Small intestine (tissue), 7 donors: ENCODE data around the gene GMPPA. TPM values are rescaled to one million over a fixed set of nuclear protein-coding genes. Genes with fewer than 3 reads are reported as not detected.

Experiments
- DNase-seq, 2 donors: peaks; one replicate each; pipeline versions ENCODE4 v3.0.0 to v3.0.0-alpha.2; 2013
- FAIRE-seq: peaks from 2 replicates; lab custom pipeline; 2012; peaks lifted over from hg19 to GRCh38; lab: Jason Lieb, UNC
- H3K27ac ChIP-seq, 3 donors: one replicate each; pipeline ENCODE4 v1.5.1; 2013; ENCODE audit warnings: low read length in 2 of 3, mild to moderate bottlenecking in 2 of 3, control low read depth in 1 of 3, inconsistent platforms in 1 of 3, low read depth in 1 of 3, moderate library complexity in 1 of 3
- H3K27me3 ChIP-seq, 3 donors: one replicate each; pipeline ENCODE4 v1.6.1; 2013; ENCODE audit warnings: low read length in 3 of 3, inconsistent platforms in 1 of 3; ENCODE audit not compliant: control insufficient read depth in 3 of 3, insufficient read depth in 3 of 3
- H3K36me3 ChIP-seq, 3 donors: one replicate each; pipeline ENCODE4 v1.6.1; 2013; ENCODE audit warnings: low read length in 3 of 3, inconsistent platforms in 1 of 3, low read depth in 1 of 3, mild to moderate bottlenecking in 1 of 3, moderate library complexity in 1 of 3; ENCODE audit not compliant: control insufficient read depth in 3 of 3, insufficient read depth in 2 of 3
- H3K4me1 ChIP-seq, 3 donors: one replicate each; pipeline ENCODE4 v1.6.1; 2013; ENCODE audit warnings: low read length in 2 of 3, inconsistent platforms in 1 of 3, low read depth in 1 of 3, mild to moderate bottlenecking in 1 of 3, moderate library complexity in 1 of 3; ENCODE audit not compliant: control insufficient read depth in 3 of 3, insufficient read depth in 2 of 3
- H3K4me3 ChIP-seq, 3 donors: one replicate each; pipeline ENCODE4 v1.5.1; 2013; ENCODE audit warnings: low read length in 3 of 3, control low read depth in 1 of 3, inconsistent platforms in 1 of 3, low read depth in 1 of 3, mild to moderate bottlenecking in 1 of 3, moderate library complexity in 1 of 3
- H3K9me3 ChIP-seq, 2 donors: one replicate each; pipeline ENCODE4 v1.6.1; 2013; ENCODE audit warnings: low read depth in 1 of 2, low read length in 1 of 2; ENCODE audit not compliant: control insufficient read depth in 2 of 2, insufficient read depth in 1 of 2
- WGBS, 3 donors: extraction: QIAGEN DNeasy Blood & Tissue Kit; methylation state at CpG; one replicate each; pipeline ENCODE4 v1.1.7; 2013; 5-methylcytosine and 5-hydroxymethylcytosine counted together
- polyA plus RNA-seq, 4 donors: library from polyadenylated mRNA; stranded (reverse) in 3 of 4; unstranded in 1 of 4; fragments of 200-250 nt in 3 of 4; fragments of 120-200 nt in 1 of 4; gene quantifications; one replicate each; pipeline versions ENCODE4 v1.2.1 to v1.2.3, GENCODE V29; 2013
- donor health status: healthy with polysubstance abuse.
- donor health status: control.
- donor health status: control.
- donor health status: Bipolar disorder and iron deficiency.
- donor health status: healthy.

GMPPA gene
- polyA plus RNA-seq, 4 donors = 52.6 to 63.5 (median 61.3) TPM

- peaks cover 0 to 29% (median 2%) of the 10 kb centered on the region in 3 donors for H3K4me1 ChIP-seq
- no peak overlapping the region for H3K4me3 ChIP-seq
- no peak for DNase-seq
- peaks cover 0 to 6% (median 0%) of the 10 kb centered on the region in 3 donors for H3K36me3 ChIP-seq
- WGBS, 3 donors = 11 to 19% (median 14%) methylated on average over 15 to 16 of the region's 16 CpGs
- no peak overlapping the region for H3K27ac ChIP-seq
- no peak for FAIRE-seq
- peaks cover 0 to 6% of the 10 kb centered on the region in 2 donors for H3K9me3 ChIP-seq
- H3K27me3 ChIP-seq = peaks cover 11 to 84% (median 45%) of the 10 kb centered on the region in 3 donors
Measured at GRCh38 chr2:219512524-219513216, 14.0 kb downstream of the GMPPA start.

DNA sequence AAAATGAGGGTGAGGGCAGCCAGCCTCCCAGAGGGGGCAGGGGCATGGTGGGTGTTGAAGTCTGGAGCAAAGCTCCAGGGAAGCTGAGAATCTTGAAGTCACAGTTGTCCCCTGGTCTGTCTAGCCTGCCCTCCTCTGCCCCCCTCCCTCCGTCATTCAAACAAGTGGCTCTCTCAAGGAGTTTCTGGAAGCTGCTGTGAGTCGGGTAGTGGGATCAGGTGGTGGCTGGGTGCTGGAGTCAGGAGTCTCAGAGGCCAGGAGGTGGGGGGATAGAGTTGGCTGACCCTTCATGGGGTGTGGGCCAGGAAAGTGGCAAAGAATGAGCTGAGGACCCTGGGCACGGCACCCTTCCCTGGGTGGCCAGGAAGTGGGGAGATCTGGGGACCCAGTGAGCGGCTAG, 15.1 kb downstream of the GMPPA start:
- Histone ChIP-seq H3K4me1 (peaks cover 0 to 29% (median 2%) of the 10 kb centered on the region in 3 donors), H3K36me3 (no peaks in the 10 kb centered on the region), H3K4me3 (no peak overlapping the region), H3K27ac (no peak overlapping the region), H3K27me3 (peaks cover 11 to 91% (median 45%) of the 10 kb centered on the region in 3 donors), H3K9me3 (peaks cover 0 to 6% of the 10 kb centered on the region in 2 donors)
- FAIRE-seq (no peak), DNase-seq (no peak)
- 8 to 18% (median 12%) methylated on average over 4 of the region's 4 CpGs for WGBS, 3 donors

DNA sequence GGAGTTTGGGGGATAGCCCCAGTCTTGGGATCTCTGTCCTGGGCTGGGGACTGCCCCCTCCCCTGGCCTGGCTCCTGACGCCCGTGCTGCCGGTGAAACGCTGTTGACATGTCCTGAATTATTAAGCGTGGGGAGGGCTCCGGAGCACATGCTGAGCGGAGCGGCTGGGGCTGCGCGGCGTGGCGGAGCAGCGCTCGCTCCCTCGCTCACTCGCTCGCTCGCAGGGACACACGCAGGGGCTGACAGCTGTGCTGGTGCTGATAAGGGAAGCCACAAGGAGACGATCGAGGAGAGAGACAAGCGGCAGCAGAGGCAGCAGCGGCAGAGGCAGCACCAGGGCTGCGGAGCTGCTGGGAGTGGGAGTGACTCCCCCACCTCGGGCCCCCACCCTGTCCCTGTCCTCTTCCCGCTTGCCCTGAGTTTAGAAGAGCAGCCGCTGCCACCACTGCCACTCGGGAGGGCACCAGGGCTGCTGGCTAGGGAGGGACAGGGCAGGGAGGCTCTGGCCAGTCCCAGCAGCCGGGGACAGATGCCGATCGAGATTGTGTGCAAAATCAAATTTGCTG, 15.6 kb downstream of the GMPPA start, which contains the start of gene ASIC4:
ASIC4 (plus strand) TSS at position 287 of the 566 bp plus-strand sequence; CDS start at position 530, 243 bp downstream.
- WGBS, 3 donors = 5 to 9% (median 7%) methylated on average over 27 to 31 of the region's 31 CpGs
- Histone ChIP-seq H3K4me3 (no peak within 1 kb of the TSS), H3K27ac (no peak within 1 kb of the TSS), H3K27me3 (peaks cover 11 to 92% (median 45%) of the 10 kb centered on the region in 3 donors), H3K9me3 (peaks cover 0 to 6% of the 10 kb centered on the region in 2 donors), H3K36me3 (no peaks in the 10 kb centered on the region), H3K4me1 (peaks cover 0 to 29% (median 2%) of the 10 kb centered on the region in 3 donors)
- FAIRE-seq (no peak), DNase-seq (no peak)

DNA sequence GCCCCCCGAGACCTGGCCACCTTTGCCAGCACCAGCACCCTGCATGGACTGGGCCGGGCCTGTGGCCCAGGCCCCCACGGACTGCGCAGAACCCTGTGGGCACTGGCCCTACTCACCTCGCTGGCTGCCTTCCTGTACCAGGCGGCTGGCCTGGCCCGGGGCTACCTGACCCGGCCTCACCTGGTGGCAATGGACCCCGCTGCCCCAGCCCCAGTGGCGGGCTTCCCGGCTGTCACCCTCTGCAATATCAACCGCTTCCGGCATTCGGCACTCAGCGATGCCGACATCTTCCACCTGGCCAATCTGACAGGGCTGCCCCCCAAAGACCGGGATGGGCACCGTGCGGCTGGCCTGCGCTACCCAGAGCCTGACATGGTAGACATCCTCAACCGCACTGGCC, 16.1 kb downstream of the GMPPA start:
- WGBS, 3 donors = 87 to 88% (median 88%) methylated on average over 21 of the region's 21 CpGs
- DNase-seq (no peak), FAIRE-seq (no peak)
- H3K9me3 ChIP-seq = peaks cover 0 to 6% of the 10 kb centered on the region in 2 donors
- no peaks in the 10 kb centered on the region for H3K36me3 ChIP-seq
- no peak overlapping the region for H3K4me3 ChIP-seq
- no peak overlapping the region for H3K27ac ChIP-seq
- H3K4me1 ChIP-seq = peaks cover 0 to 25% (median 2%) of the 10 kb centered on the region in 3 donors
- peaks cover 11 to 90% (median 45%) of the 10 kb centered on the region in 3 donors for H3K27me3 ChIP-seq

DNA sequence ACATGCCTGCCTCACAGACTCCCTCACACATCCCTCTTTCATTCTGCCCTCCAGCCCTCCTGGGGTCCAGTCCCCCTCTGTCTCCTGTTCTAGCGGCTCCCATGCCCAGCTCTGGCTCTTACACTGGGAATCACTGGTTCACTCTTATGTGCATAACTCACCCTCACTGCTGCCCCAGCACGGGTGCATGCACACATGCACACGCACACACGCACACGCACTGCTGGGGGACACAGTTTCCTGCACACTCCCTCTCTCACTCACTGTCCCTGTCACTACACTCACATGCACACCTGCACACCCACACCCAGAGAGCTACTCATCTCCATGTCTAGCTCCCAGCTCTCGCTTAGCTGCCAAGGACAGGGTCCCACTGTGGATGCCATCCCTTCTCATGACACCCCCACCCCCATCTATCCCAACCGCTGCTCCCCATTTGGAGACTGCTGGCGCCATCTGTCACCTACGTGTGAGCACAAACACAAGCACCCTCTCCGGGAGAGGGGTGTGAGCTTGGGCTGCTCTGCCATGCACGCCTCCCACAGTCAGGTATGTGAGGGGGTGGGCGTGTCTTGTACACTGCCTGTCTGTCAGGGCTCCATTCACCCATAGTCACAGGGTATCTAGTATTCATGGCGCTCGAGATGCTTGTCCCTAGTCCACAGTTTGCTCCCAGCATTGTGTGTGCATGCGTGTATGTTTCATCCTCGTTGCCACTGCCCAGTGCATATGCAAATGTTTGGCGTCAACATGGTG, 17.4 kb downstream of the GMPPA start:
- Histone ChIP-seq H3K27ac (no peak overlapping the region), H3K4me1 (peaks cover 0 to 15% (median 0%) of the 10 kb centered on the region in 3 donors), H3K9me3 (peaks cover 0 to 4% of the 10 kb centered on the region in 2 donors), H3K36me3 (no peaks in the 10 kb centered on the region), H3K4me3 (no peak overlapping the region), H3K27me3 (peaks cover 11 to 89% (median 37%) of the 10 kb centered on the region in 3 donors)
- DNase-seq (no peak), FAIRE-seq (no peak)
- 44 to 65% (median 53%) methylated on average over 17 of the region's 17 CpGs for WGBS, 3 donors

- H3K4me1 ChIP-seq = peaks cover 0 to 21% (median 0%) of the 10 kb centered on the region in 3 donors
- no peaks in the 10 kb centered on the region for H3K36me3 ChIP-seq
- WGBS, 3 donors = 48 to 55% (median 50%) methylated on average over 6 to 7 of the region's 7 CpGs
- H3K9me3 ChIP-seq = no peaks in the 10 kb centered on the region
- H3K4me3 ChIP-seq = no peak overlapping the region
- DNase-seq = no peak
- no peak overlapping the region for H3K27ac ChIP-seq
- no peak for FAIRE-seq
- peaks cover 11 to 91% (median 40%) of the 10 kb centered on the region in 3 donors for H3K27me3 ChIP-seq
Measured at GRCh38 chr2:219516888-219517287, 18.2 kb downstream of the GMPPA start.

- Histone ChIP-seq H3K27ac (no peak overlapping the region), H3K36me3 (no peaks in the 10 kb centered on the region), H3K4me1 (peaks cover 0 to 18% (median 0%) of the 10 kb centered on the region in 3 donors), H3K9me3 (no peaks in the 10 kb centered on the region), H3K4me3 (no peak overlapping the region), H3K27me3 (peaks cover 11 to 88% (median 39%) of the 10 kb centered on the region in 3 donors)
- DNase-seq (no peak), FAIRE-seq (no peak)
- WGBS, 3 donors = 51 to 59% (median 55%) methylated on average over 8 to 10 of the region's 10 CpGs
Measured at GRCh38 chr2:219517954-219518778, 19.5 kb downstream of the GMPPA start.
